GM23338 (cell line): ENCODE results near the gene NME3.

Experiments used
- CREB1 ChIP-seq: fragments of 250-450 bp; sonication (Bioruptor Pico); IDR thresholded peaks from 2 replicates; pipeline ENCODE4 v1.5.0; 2020; ENCODE audit warnings: low read depth, mild to moderate bottlenecking, moderate library complexity
- CTCF ChIP-seq, 2 experiments: fragments of 200-600 bp in 1 of 2; sonication (generic) in 1 of 2; conservative IDR thresholded peaks; 2 replicates each; pipeline versions ENCODE4 v1.5.1 to v1.6.1; 2016 to 2017; ENCODE audit warnings: antibody characterized with exemption in 2 of 2, low read depth in 2 of 2, mild to moderate bottlenecking in 2 of 2, moderate library complexity in 1 of 2
- ETS1 ChIP-seq: IDR thresholded peaks from 2 replicates; pipeline ENCODE4 v1.6.1; 2016; ENCODE audit warnings: antibody characterized with exemption
- EZH2 ChIP-seq: fragments of 200-600 bp; sonication (generic); IDR thresholded peaks from one replicate; pipeline ENCODE4 v1.8.0; 2017; ENCODE audit warnings: antibody characterized with exemption, mild to moderate bottlenecking, low read depth; ENCODE audit not compliant: unreplicated experiment
- EZH2phosphoT487 ChIP-seq: fragments of 200-600 bp; sonication (generic); IDR thresholded peaks from one replicate; pipeline ENCODE4 v1.8.1; 2018; ENCODE audit warnings: antibody characterized with exemption; ENCODE audit not compliant: unreplicated experiment
- JUNB ChIP-seq: IDR thresholded peaks from one replicate; pipeline ENCODE4 v1.6.1; 2016; ENCODE audit warnings: antibody characterized with exemption; ENCODE audit not compliant: unreplicated experiment
- NANOG ChIP-seq: IDR thresholded peaks from 2 replicates; pipeline ENCODE4 v1.6.1; 2016; ENCODE audit warnings: antibody characterized with exemption, borderline replicate concordance
- POLR2AphosphoS5 ChIP-seq: IDR thresholded peaks from 2 replicates; pipeline ENCODE4 v1.6.1; 2016; ENCODE audit warnings: antibody characterized with exemption, low read depth
- REST ChIP-seq: IDR thresholded peaks from one replicate; pipeline ENCODE4 v1.6.1; 2018; ENCODE audit warnings: antibody characterized with exemption; ENCODE audit not compliant: unreplicated experiment
- STAT1 ChIP-seq: IDR thresholded peaks from one replicate; pipeline ENCODE4 v1.6.1; 2016; ENCODE audit warnings: antibody characterized with exemption; ENCODE audit not compliant: unreplicated experiment
- ZNF114 ChIP-seq: fragments of 250-450 bp; sonication (Bioruptor Pico); IDR thresholded peaks from 2 replicates; pipeline ENCODE4 v1.5.0; 2020; ENCODE audit warnings: mild to moderate bottlenecking, moderate library complexity
- ZNF331 ChIP-seq: fragments of 250-450 bp; sonication (Bioruptor Pico); IDR thresholded peaks from 2 replicates; pipeline ENCODE4 v1.5.0; 2020; ENCODE audit warnings: low read depth, mild to moderate bottlenecking, moderate library complexity
- ZNF462 ChIP-seq: fragments of 250-450 bp; sonication (Bioruptor Pico); IDR thresholded peaks from 2 replicates; pipeline ENCODE4 v1.5.0; 2020; ENCODE audit warnings: mild to moderate bottlenecking, moderate library complexity

GRCh38 chr16:1723450-1724147, 47.7 kb downstream of the NME3 start:
- TF ChIP-seq CTCF (conservative IDR thresholded peaks at IDR 0.05; ENCODE audit: low read depth in 2 of 2) (peak; percentile 55 to 87), POLR2AphosphoS5 (no peak), EZH2 (no peak), ZNF462 (CRISPR knock-in tag) (no peak), EZH2phosphoT487 (no peak), CREB1 (CRISPR knock-in tag) (no peak), JUNB (no peak), REST (no peak), STAT1 (no peak), ZNF114 (CRISPR knock-in tag) (no peak), ZNF331 (CRISPR knock-in tag) (no peak), NANOG (no peak), ETS1 (no peak)
